Endothelial cell of umbilical vein (primary cell): ENCODE measurements around the gene SPA17.

Experiments
- CTCF ChIP-seq, 2 donors: IDR thresholded peaks; 1 replicate in 1 of 2; 2 replicates in 1 of 2; pipeline ENCODE4 v1.5.1; 2011; ENCODE audit warnings: low read length in 2 of 2, mild to moderate bottlenecking in 2 of 2, moderate library complexity in 2 of 2, control low read depth in 1 of 2, inconsistent platforms in 1 of 2, low read depth in 1 of 2; ENCODE audit not compliant: insufficient read depth in 1 of 2; ENCODE audit errors: extremely low read depth in 1 of 2
- POLR2A ChIP-seq: IDR thresholded peaks from 2 replicates; pipeline ENCODE4 v1.6.1; 2012; ENCODE audit warnings: low read depth, mild to moderate bottlenecking, control low read depth, low read length

- TF ChIP-seq CTCF (IDR thresholded peaks at IDR 0.05; ENCODE audit: extremely low read depth in 1 of 2, insufficient read depth in 1 of 2, low read depth in 1 of 2, low read length in 2 of 2) = no peak
- no peak for TF ChIP-seq POLR2A
Observed at GRCh38 chr11:124712392-124712791, 38.7 kb downstream of the SPA17 start.
